SH-SY5Y (cell line): ENCODE data around the gene PDPN.

ENCODE experiments used
- GATA2 ChIP-seq: IDR thresholded peaks from 2 replicates; pipeline ENCODE4 v1.6.1; 2011; ENCODE audit warnings: mild to moderate bottlenecking, low read depth, low read length
- GATA3 ChIP-seq: IDR thresholded peaks from 2 replicates; pipeline ENCODE4 v1.6.1; 2011; ENCODE audit warnings: low read depth, mild to moderate bottlenecking, low read length, moderate library complexity

DNA sequence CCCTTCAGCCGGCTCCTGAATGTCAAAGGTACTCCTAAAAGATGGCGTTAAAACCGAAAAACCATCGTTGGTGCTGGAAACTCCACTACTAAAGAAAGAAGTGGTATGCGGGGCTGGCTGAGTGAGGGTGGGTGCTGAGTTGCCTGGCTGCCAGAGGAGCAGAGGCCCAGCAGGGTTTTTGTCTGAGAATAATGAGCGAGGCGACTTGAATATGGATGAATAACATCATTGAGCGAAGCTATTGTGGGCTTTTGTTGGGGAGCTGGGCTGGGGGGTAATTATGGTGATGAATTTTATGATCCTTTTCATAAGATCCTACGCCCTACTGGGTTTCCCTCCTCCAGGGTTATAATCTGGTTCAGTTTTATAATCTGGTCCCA lies 2.0 kb downstream of the PDPN start:
- no peak for TF ChIP-seq GATA2
- no peak for TF ChIP-seq GATA3
